HEK293T (cell line): Measurements from ENCODE around the gene PHF5A.

Experiments
- CTCF ChIA-PET: fragments of 350-600 bp; formaldehyde crosslinking; extraction: SDS; loops from one replicate; lab custom pipeline; 2021; ENCODE audit warnings: antibody characterized with exemption, inconsistent platforms; lab: Yijun Ruan, JAX
- POLR2A ChIA-PET: fragments of 350-600 bp; formaldehyde crosslinking; extraction: SDS; loops from one replicate; lab custom pipeline; 2020; ENCODE audit warnings: antibody characterized with exemption, inconsistent platforms; lab: Yijun Ruan, JAX
- DNase-seq: peaks from one replicate; pipeline ENCODE4 v3.0.0; 2012; ENCODE audit warnings: mixed read lengths; ENCODE audit errors: extremely low spot score
- ARNT ChIP-seq: fragments of 450-650 bp; IDR thresholded peaks from 2 replicates; pipeline ENCODE4 v1.6.1; 2017; ENCODE audit warnings: mild to moderate bottlenecking
- BHLHE40 ChIP-seq: fragments of 450-650 bp; IDR thresholded peaks from 2 replicates; pipeline ENCODE4 v1.6.1; 2016; ENCODE audit warnings: mild to moderate bottlenecking, moderate library complexity, borderline replicate concordance
- CTBP1 ChIP-seq: fragments of 450-650 bp; IDR thresholded peaks from 2 replicates; pipeline ENCODE4 v1.6.1; 2016; ENCODE audit warnings: borderline replicate concordance
- ELF4 ChIP-seq: fragments of 450-650 bp; IDR thresholded peaks from 2 replicates; pipeline ENCODE4 v1.6.1; 2017; ENCODE audit warnings: antibody characterized with exemption
- FOXA1 ChIP-seq: fragments of 450-650 bp; IDR thresholded peaks from 2 replicates; pipeline ENCODE4 v1.6.1; 2016; ENCODE audit warnings: mild to moderate bottlenecking
- FOXK2 ChIP-seq: fragments of 450-650 bp; IDR thresholded peaks from 2 replicates; pipeline ENCODE4 v1.6.1; 2016; ENCODE audit warnings: mild to moderate bottlenecking
- FOXM1 ChIP-seq: fragments of 450-650 bp; IDR thresholded peaks from 2 replicates; pipeline ENCODE4 v1.6.1; 2017; ENCODE audit warnings: mild to moderate bottlenecking, borderline replicate concordance
- HDGF ChIP-seq: fragments of 450-650 bp; IDR thresholded peaks from 2 replicates; pipeline ENCODE4 v1.6.1; 2017; ENCODE audit warnings: antibody characterized with exemption, borderline replicate concordance
- L3MBTL2 ChIP-seq: fragments of 450-650 bp; conservative IDR thresholded peaks from 2 replicates; pipeline ENCODE4 v1.6.1; 2016; ENCODE audit warnings: mild to moderate bottlenecking
- LEF1 ChIP-seq: fragments of 450-650 bp; IDR thresholded peaks from 2 replicates; pipeline ENCODE4 v1.6.1; 2017; ENCODE audit warnings: mild to moderate bottlenecking, borderline replicate concordance
- NFRKB ChIP-seq: fragments of 450-650 bp; IDR thresholded peaks from 2 replicates; pipeline ENCODE4 v1.6.1; 2016; ENCODE audit warnings: mild to moderate bottlenecking, moderate library complexity
- PKNOX1 ChIP-seq: fragments of 450-650 bp; IDR thresholded peaks from 2 replicates; pipeline ENCODE4 v1.6.1; 2016
- SP1 ChIP-seq: fragments of 450-650 bp; IDR thresholded peaks from 2 replicates; pipeline ENCODE4 v1.6.1; 2017
- SUZ12 ChIP-seq: fragments of 450-650 bp; IDR thresholded peaks from 2 replicates; pipeline ENCODE4 v1.6.1; 2016; ENCODE audit warnings: mild to moderate bottlenecking
- TARDBP ChIP-seq: fragments of 450-650 bp; IDR thresholded peaks from 2 replicates; pipeline ENCODE4 v1.6.1; 2016
- ZNF384 ChIP-seq: fragments of 450-650 bp; IDR thresholded peaks from 2 replicates; pipeline ENCODE4 v1.6.1; 2016

Gene PHF5A

GRCh38 chr22:41512421-41513194 lies 44.1 kb upstream of the PHF5A start:
- no peak for TF ChIP-seq FOXA1
- no peak for TF ChIP-seq NFRKB
- TF ChIP-seq SP1: no peak
- TF ChIP-seq CTBP1: no peak
- peak; percentile 75 for DNase-seq
- POLR2A ChIA-PET: interaction anchor here (1.4 kb wide), 1 partner anchor 66 kb away, joined by 6 read pairs; the partner anchor contains the start of gene TOB2
- CTCF ChIA-PET: interaction anchor here (1.0 kb wide), 1 partner anchor 109 kb away, joined by 3 read pairs; no protein-coding TSS in a partner anchor

GRCh38 chr22:41511521-41511968 lies 43.1 kb upstream of the PHF5A start:
- no peak for DNase-seq
- TF ChIP-seq ZNF384 (no peak), PKNOX1 (no peak), CTBP1 (no peak), L3MBTL2 (no peak), ARNT (no peak), TARDBP (no peak), LEF1 (no peak), SUZ12 (no peak), HDGF (no peak), FOXK2 (no peak), BHLHE40 (no peak), SP1 (no peak), ELF4 (no peak), NFRKB (no peak), FOXM1 (no peak), FOXA1 (no peak)
- CTCF ChIA-PET: no interaction called here
- POLR2A ChIA-PET: interaction anchor here (1.4 to 1.5 kb wide), 2 partner anchors 65 kb away, joined by 3 to 6 read pairs; partner anchors contain the start of gene TOB2

GRCh38 chr22:41508770-41509170 lies 40.3 kb upstream of the PHF5A start:
- TF ChIP-seq NFRKB (no peak), TARDBP (no peak), FOXM1 (no peak), SUZ12 (no peak), HDGF (no peak), L3MBTL2 (no peak), CTBP1 (no peak)
- POLR2A ChIA-PET: interaction anchor here (1.2 kb wide), 1 partner anchor 9 kb away, joined by 3 read pairs; no protein-coding TSS in a partner anchor
- CTCF ChIA-PET: no interaction called here

GRCh38 chr22:41507330-41508063 lies 39.0 kb upstream of the PHF5A start:
- ChIA-PET CTCF (no interaction called here), POLR2A (interaction anchor here (1.4 kb wide), 1 partner anchor 59 kb away, joined by 5 read pairs; no protein-coding TSS in a partner anchor)
- TF ChIP-seq CTBP1 (no peak), PKNOX1 (no peak), BHLHE40 (no peak), SUZ12 (no peak), SP1 (no peak), FOXK2 (no peak), ARNT (no peak)
- DNase-seq: no peak

More at GRCh38 chr22:41508770-41509170, 40.3 kb upstream of the PHF5A start:
- DNase-seq: no peak

GRCh38 chr22:41505511-41506220 lies 37.2 kb upstream of the PHF5A start:
- no peak for DNase-seq
- CTCF ChIA-PET: interaction anchor here (1.4 kb wide), 1 partner anchor 12 kb away, joined by 5 read pairs; no protein-coding TSS in a partner anchor
- POLR2A ChIA-PET: interaction anchor here (1.0 to 1.8 kb wide), 3 partner anchors 37 to 59 kb away, joined by 3 to 5 read pairs (median 4); partner anchors contain the start of genes PHF5A and TOB2
- TF ChIP-seq ARNT (no peak), NFRKB (no peak), FOXK2 (no peak), BHLHE40 (no peak), HDGF (no peak), SP1 (no peak), CTBP1 (no peak), L3MBTL2 (no peak), TARDBP (no peak), ELF4 (no peak), ZNF384 (no peak), LEF1 (no peak), FOXM1 (no peak)

- no peak for DNase-seq
- ChIA-PET CTCF (interaction anchor here (1.4 kb wide), 1 partner anchor 13 kb away, joined by 5 read pairs; no protein-coding TSS in a partner anchor), POLR2A (interaction anchor here (0.9 to 1.8 kb wide), 4 partner anchors 9 to 60 kb away, joined by 3 to 4 read pairs (median 3); partner anchors contain the start of genes ACO2, PHF5A and TOB2)
- TF ChIP-seq ZNF384 (no peak), FOXA1 (no peak), ELF4 (no peak), NFRKB (no peak), TARDBP (no peak), SUZ12 (no peak), SP1 (no peak), LEF1 (no peak), L3MBTL2 (no peak), FOXM1 (no peak), FOXK2 (no peak), HDGF (no peak), PKNOX1 (no peak), BHLHE40 (no peak), ARNT (no peak), CTBP1 (no peak)
These were observed 36.3 kb upstream of the PHF5A start for GRCh38 chr22:41504816-41505215.
